ENCODE results near the gene ZBTB17.
"Not testable (repeated sequence)": the region's sequence is repeated elsewhere in the genome, so short reads cannot be mapped to it uniquely, and the experiment has no call there.

Gene ZBTB17

DNA sequence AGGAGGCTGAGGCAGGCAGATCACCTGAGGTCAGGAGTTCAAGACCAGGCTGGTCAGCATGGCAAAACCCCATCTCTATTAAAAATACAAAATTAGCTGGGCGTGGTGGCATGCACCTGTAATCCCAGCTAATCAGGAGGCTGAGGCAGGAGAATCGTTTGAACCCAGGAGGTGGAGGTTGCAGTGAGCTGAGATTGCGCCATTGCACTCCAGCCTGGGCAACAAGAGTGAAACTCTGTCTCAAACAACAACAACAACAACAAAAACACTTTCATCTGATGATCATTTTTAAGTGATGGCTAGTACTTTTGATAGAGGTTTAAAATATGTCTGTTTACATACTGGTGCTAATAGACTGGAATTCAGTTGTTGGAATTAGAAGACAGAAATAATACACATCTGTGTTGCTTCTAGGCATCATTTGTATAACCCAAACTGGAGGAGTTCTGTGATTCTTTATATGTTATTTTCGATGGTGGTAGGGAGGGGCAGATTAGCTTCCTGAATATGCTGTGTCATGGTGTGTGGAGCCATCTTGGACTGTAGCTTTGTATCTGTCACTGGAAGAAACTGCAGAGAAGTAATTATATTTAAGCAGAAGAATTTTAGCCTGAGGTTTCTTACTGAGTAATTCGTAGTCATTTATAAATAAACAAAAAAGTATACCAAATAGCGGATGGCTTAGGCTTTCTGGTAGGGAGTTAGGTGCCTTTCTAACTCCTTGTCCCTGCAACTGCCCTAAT lies 82.9 kb downstream of the ZBTB17 start:
- DNase-seq (ENCODE audit: low spot score) = not testable (repeated sequence)
